C4-2B (cell line): ENCODE results near the gene OR6N2.

Experiments used
- ZFX ChIP-seq: fragments of 450-650 bp; IDR thresholded peaks from 2 replicates; pipeline ENCODE4 v1.6.1; 2017
- TF ChIP-seq, protein P1 (sequence below): fragments of 450-650 bp; conservative IDR thresholded peaks from 2 replicates; pipeline ENCODE4 v1.5.1; 2017; ENCODE audit warnings: mild to moderate bottlenecking

DNA sequence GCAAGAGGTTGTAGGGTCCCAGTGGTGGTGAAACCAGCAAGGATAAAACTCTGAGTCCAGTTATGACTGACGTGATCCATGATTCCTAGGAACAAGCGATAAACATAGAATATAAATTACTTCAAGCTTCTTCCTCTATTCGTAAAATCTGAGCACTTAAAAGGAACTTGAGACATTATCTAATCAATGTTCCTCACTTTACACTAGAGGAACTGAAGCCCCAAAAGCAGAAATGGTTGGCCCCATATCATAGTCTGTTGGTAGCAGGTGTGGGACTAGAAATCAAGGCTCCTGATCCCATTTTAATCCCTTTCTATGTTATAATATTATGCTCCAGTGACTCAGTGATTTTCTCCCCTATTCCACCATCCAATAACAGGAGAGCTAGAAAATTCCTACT, 28.3 kb upstream of the OR6N2 start:
- TF ChIP-seq, protein P1, sequence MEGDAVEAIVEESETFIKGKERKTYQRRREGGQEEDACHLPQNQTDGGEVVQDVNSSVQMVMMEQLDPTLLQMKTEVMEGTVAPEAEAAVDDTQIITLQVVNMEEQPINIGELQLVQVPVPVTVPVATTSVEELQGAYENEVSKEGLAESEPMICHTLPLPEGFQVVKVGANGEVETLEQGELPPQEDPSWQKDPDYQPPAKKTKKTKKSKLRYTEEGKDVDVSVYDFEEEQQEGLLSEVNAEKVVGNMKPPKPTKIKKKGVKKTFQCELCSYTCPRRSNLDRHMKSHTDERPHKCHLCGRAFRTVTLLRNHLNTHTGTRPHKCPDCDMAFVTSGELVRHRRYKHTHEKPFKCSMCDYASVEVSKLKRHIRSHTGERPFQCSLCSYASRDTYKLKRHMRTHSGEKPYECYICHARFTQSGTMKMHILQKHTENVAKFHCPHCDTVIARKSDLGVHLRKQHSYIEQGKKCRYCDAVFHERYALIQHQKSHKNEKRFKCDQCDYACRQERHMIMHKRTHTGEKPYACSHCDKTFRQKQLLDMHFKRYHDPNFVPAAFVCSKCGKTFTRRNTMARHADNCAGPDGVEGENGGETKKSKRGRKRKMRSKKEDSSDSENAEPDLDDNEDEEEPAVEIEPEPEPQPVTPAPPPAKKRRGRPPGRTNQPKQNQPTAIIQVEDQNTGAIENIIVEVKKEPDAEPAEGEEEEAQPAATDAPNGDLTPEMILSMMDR: no peak
- no peak for TF ChIP-seq ZFX
